Ramos (cell line): Measurements from ENCODE around the gene SNRNP70.
"Not testable (repeated sequence)": the region's sequence is repeated elsewhere in the genome, so short reads cannot be mapped to it uniquely, and the experiment has no call there.

Source experiments
- in situ Hi-C: fragments of 300-500 bp; cut with MboI; formaldehyde crosslinking; loops from one replicate; pipeline ENCODE4 v1.14.3; 2022; ENCODE audit warnings: low sequenced_read_pairs; ENCODE audit not compliant: unreplicated experiment

Gene SNRNP70

GRCh38 chr19:49118565-49119410, 33.5 kb downstream of the SNRNP70 start, which contains the start of gene C19orf73:
Gene C19orf73 (minus strand): TSS chr19:49119143. CDS start chr19:49119022, 121 bp downstream.
- in situ Hi-C loops = no loop called here

- in situ Hi-C loops = no loop called here
Observed at GRCh38 chr19:49119411-49120324, 34.4 kb downstream of the SNRNP70 start, which contains the start of gene PPFIA3. Gene PPFIA3 (plus strand): TSS chr19:49119544. CDS start chr19:49127874, 8,330 bp downstream.

GRCh38 chr19:49120325-49120683, 35.1 kb downstream of the SNRNP70 start:
- in situ Hi-C loops = no loop called here

- in situ Hi-C loops = no loop called here
Observed at GRCh38 chr19:49120868-49121267, 35.6 kb downstream of the SNRNP70 start.

- in situ Hi-C loops = not testable (repeated sequence)
Observed at GRCh38 chr19:49121841-49122240, 36.6 kb downstream of the SNRNP70 start.

- in situ Hi-C loops = not testable (repeated sequence)
Observed at GRCh38 chr19:49123285-49123684, 38.0 kb downstream of the SNRNP70 start.

GRCh38 chr19:49125025-49125731, 39.9 kb downstream of the SNRNP70 start:
- in situ Hi-C loops = no loop called here

GRCh38 chr19:49126575-49126974, 41.3 kb downstream of the SNRNP70 start:
- in situ Hi-C loops = no loop called here

- in situ Hi-C loops = not testable (repeated sequence)
Observed at GRCh38 chr19:49127225-49127624, 42.0 kb downstream of the SNRNP70 start.

- in situ Hi-C loops = no loop called here
Observed at GRCh38 chr19:49127674-49128544, 42.7 kb downstream of the SNRNP70 start.

GRCh38 chr19:49128545-49129237, 43.4 kb downstream of the SNRNP70 start:
- in situ Hi-C loops = no loop called here

GRCh38 chr19:49129238-49129583, 44.0 kb downstream of the SNRNP70 start:
- in situ Hi-C loops = no loop called here

- in situ Hi-C loops = no loop called here
Observed at GRCh38 chr19:49130325-49130724, 45.1 kb downstream of the SNRNP70 start.

- in situ Hi-C loops = no loop called here
Observed at GRCh38 chr19:49132974-49133609, 47.8 kb downstream of the SNRNP70 start.

GRCh38 chr19:49133621-49134454, 48.6 kb downstream of the SNRNP70 start:
- in situ Hi-C loops = no loop called here

GRCh38 chr19:49135686-49136085, 50.4 kb downstream of the SNRNP70 start:
- in situ Hi-C loops = no loop called here

GRCh38 chr19:49136771-49137171, 51.5 kb downstream of the SNRNP70 start:
- in situ Hi-C loops = no loop called here

GRCh38 chr19:49140951-49141350, 55.7 kb downstream of the SNRNP70 start:
- in situ Hi-C loops = no loop called here
